HFFc6 (cell line): ENCODE results near the gene MARVELD1. TPM values are rescaled to one million over a fixed set of nuclear protein-coding genes. Genes with fewer than 3 reads are reported as not detected.

Source experiments
- DNase-seq: peaks from one replicate; pipeline ENCODE4 v3.0.0-alpha.2; 2018
- H3K27ac Mint-ChIP-seq: 2 replicates; pipeline ENCODE4 v1.8.0; 2020; ENCODE audit warnings: mild to moderate bottlenecking, mixed read lengths
- H3K27me3 Mint-ChIP-seq: 2 replicates; pipeline ENCODE4 v1.8.0; 2021; ENCODE audit warnings: mild to moderate bottlenecking, moderate library complexity, mixed read lengths; ENCODE audit not compliant: insufficient read depth
- H3K36me3 Mint-ChIP-seq: 2 replicates; pipeline ENCODE4 v1.8.0; 2021; ENCODE audit warnings: low read depth, mixed read lengths
- H3K4me1 Mint-ChIP-seq: 2 replicates; pipeline ENCODE4 v1.8.0; 2020; ENCODE audit warnings: low read depth, mixed read lengths
- H3K4me3 Mint-ChIP-seq: 2 replicates; pipeline ENCODE4 v1.8.0; 2020; ENCODE audit warnings: mild to moderate bottlenecking, moderate library complexity, mixed read lengths
- H3K9me3 Mint-ChIP-seq: 2 replicates; pipeline ENCODE4 v1.8.0; 2020; ENCODE audit warnings: mild to moderate bottlenecking, mixed read lengths
- CTCF ChIP-seq: fragments of 200-600 bp; sonication (generic); IDR thresholded peaks from 2 replicates; pipeline ENCODE4 v1.5.0; 2021; ENCODE audit warnings: antibody characterized with exemption, mild to moderate bottlenecking
- total RNA-seq, 6 experiments: library from RNA; stranded (reverse); fragmentation: NEBNext Ultra II Directional; extraction: Animal tissue kit (Norgen Biotek cat#: 25700); gene quantifications; 2 replicates in 1 of 6; 3 replicates in 5 of 6; pipeline ENCODE4 v1.2.3, GENCODE V29; 2021

Gene MARVELD1
- total RNA-seq, 6 experiments from 2014 or later, result 76.7 to 94.7 (median 80.9) TPM

DNA sequence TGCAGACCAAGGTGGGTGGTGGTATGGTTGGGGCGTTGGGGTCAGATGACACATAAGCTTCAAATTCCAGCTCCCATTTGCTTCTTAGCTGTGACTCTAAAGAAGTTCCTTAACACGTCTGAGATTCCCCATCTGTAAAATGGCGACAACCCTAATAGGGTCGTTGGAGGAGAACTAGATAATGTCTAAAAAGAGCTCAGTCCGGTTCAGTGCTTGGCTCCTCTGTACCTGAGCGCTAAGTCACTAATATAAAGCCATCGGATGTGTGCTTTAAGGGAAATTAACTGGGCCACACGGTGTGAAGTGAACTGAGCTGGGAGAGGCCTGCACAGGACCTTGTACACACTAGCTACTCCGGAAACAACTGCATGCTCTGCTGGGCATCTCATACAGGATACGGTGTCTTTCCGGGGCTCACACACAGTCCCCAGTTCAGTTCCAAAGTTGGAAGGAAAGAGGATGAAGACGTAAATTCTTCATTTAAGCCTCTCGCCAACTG, 22.9 kb downstream of the MARVELD1 start:
- TF ChIP-seq CTCF, result no peak
- Mint-ChIP-seq H3K9me3 (no peaks in the 10 kb centered on the region), H3K36me3 (peaks cover 18% of the 10 kb centered on the region; the same call in 1 of the 2 replicates), H3K4me3 (peak overlapping the region; percentile 95), H3K27me3 (peaks cover 4% of the 10 kb centered on the region), H3K4me1 (peaks cover 30% of the 10 kb centered on the region), H3K27ac (peak overlapping the region; percentile 96)
- no peak for DNase-seq

DNA sequence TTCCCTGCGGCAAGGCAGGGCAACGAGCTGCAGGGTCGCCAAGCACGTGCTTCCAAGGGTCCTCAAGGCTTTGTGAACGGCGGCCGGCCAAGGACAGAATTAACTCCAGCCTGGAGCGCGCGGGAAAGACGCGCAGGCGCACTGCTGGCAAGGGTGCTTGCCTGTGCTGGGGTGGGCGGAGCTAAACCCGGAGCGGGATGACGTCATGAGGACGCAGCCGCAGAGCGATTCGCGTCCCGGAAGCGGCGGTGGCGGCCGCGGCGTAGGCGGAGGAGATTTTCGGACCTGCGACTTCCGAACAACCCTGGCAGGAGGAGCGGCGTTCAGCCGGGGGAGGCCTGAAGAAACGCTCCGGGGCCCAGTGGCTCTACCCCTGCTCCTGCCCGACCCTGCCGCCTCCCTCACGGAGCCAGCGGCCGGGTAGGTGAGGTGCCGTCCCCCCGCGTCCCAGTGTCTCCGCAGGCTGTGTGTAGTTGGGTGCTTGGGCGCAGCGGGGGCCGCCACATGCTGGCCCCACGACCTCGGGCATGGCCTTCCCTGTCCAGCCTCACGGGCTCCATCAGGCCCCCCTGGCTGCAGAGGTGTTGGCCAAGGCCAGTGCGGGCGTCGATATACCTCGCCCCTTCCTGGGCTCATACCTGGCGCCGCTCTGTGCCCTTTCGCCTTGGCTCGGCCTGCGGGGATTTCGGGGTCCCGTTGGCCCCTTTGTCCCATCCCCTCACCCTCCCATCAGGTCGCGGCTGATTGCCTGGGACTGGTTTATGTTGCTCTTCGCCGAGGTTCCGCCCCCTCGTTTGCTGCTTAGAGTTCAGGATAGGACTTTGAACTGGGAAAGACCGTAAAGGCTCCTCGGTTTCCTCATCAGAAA, 23.6 kb downstream of the MARVELD1 start, which contains the start of gene ZFYVE27:
ZFYVE27 (plus strand) TSS at position 227 of the 868 bp plus-strand sequence. CDS start 1,350 bp downstream, outside the sequence.
- no peaks in the 10 kb centered on the region for H3K9me3 Mint-ChIP-seq
- H3K27me3 Mint-ChIP-seq, result peaks cover 4% of the 10 kb centered on the region
- H3K4me1 Mint-ChIP-seq, result peaks cover 24% of the 10 kb centered on the region
- peak within 1 kb of the TSS; percentile 95 for H3K4me3 Mint-ChIP-seq
- no peak for TF ChIP-seq CTCF
- peak; percentile 91 for DNase-seq
- peak within 1 kb of the TSS; percentile 96 for H3K27ac Mint-ChIP-seq
- H3K36me3 Mint-ChIP-seq, result peaks cover 19% of the 10 kb centered on the region; the same call in 1 of the 2 replicates

GRCh38 chr10:97737770-97738265, 24.3 kb downstream of the MARVELD1 start:
- Mint-ChIP-seq H3K4me3 (peak overlapping the region; percentile 95), H3K9me3 (no peaks in the 10 kb centered on the region), H3K27me3 (peaks cover 4% of the 10 kb centered on the region), H3K36me3 (peaks cover 21% of the 10 kb centered on the region; the same call in 1 of the 2 replicates), H3K4me1 (peaks cover 24% of the 10 kb centered on the region), H3K27ac (peak overlapping the region; percentile 96)
- DNase-seq, result peak; percentile 50
- TF ChIP-seq CTCF, result no peak

GRCh38 chr10:97738616-97739015, 25.1 kb downstream of the MARVELD1 start:
- no peak for DNase-seq
- H3K27me3 Mint-ChIP-seq, result peaks cover 4% of the 10 kb centered on the region
- H3K36me3 Mint-ChIP-seq, result peaks cover 21% of the 10 kb centered on the region; the same call in 1 of the 2 replicates
- H3K4me1 Mint-ChIP-seq, result peaks cover 24% of the 10 kb centered on the region
- H3K27ac Mint-ChIP-seq, result no peak overlapping the region
- H3K9me3 Mint-ChIP-seq, result no peaks in the 10 kb centered on the region
- H3K4me3 Mint-ChIP-seq, result peak overlapping the region; percentile 95
- no peak for TF ChIP-seq CTCF

DNA sequence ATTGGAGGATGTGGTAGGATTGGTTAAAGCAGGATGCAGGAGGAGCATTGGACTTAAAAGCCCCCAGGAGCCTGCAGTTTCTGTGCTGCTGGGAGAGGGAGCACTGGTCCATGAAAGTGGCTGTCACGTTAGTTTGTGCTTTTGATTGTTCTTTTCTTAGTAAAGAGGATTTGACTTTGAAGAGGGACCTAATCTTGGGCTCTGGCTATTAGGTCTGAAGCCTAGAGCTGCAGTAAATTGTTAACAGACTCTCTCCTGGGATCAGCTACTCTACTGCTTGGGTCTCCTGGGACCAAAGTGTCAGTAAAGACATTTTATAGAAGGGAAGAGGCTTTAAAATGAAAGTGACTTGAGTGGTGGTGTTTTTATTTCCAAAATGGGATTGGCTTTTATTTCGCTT, 27.1 kb downstream of the MARVELD1 start:
- Mint-ChIP-seq H3K9me3 (no peaks in the 10 kb centered on the region), H3K27ac (no peak overlapping the region), H3K27me3 (peaks cover 4% of the 10 kb centered on the region), H3K4me1 (peaks cover 24% of the 10 kb centered on the region), H3K36me3 (peaks cover 32% of the 10 kb centered on the region), H3K4me3 (no peak overlapping the region)
- no peak for TF ChIP-seq CTCF
- no peak for DNase-seq
